ENCODE results near the gene KLK15. TPM values are rescaled to one million over a fixed set of nuclear protein-coding genes. Genes with fewer than 3 reads are reported as not detected.

The KLK15 gene
- total RNA-seq, 1 experiment from 2014 or later, result not detected

DNA sequence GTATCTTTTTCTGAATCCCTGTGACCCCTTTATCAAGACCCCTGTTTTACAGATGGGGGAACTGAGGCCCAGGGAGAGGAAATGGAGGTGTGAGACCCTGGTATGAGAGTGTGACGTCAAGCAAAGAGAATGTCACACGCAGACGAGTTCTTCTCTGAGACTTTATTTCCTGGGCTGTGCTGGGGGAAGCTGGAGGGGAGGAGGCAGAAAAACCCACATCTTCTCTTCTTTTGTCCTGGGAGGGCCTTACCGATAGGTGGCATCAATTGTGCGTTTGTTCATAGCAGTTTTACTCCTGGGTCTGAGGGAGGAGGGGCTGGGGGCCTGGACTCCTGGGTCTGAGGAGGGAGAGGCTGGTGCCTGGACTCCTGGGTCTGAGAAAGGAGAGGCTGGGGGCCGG lies 4.9 kb upstream of the KLK15 start:
- Histone ChIP-seq H3K4me2 (ENCODE audit: low read depth, low read length, poor library complexity, severe bottlenecking) (no peak overlapping the region), H2AFZ (ENCODE audit: low read length) (no peak overlapping the region)

DNA sequence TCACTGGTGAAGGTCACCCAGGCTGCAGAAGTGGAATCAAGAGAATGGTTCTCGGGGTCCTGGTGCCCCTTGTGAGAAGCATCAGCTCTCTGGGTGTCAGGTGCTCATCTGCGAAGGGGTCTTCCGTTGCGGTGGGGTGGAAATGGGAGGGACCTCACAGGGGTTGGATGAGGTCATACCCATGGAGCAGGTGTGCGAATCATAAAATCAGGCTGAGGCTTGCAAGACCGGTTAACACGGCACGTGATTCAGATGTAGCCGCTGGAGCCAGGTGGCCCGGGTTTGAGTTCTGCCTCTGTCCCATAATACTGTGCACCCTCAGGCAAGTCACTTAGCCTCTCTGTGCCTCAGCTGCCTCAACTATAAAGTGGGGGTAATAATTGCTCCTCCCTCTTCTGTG lies 3.9 kb upstream of the KLK15 start:
- no peaks in the 10 kb centered on the region for H3K27me3 ChIP-seq (ENCODE audit: low read length)
- H3K27ac ChIP-seq (ENCODE audit: low read length), result no peak overlapping the region
- no peaks in the 10 kb centered on the region for H3K9me2 ChIP-seq (replicated peaks; ENCODE audit: insufficient read depth, low read length)
- H3K4me3 ChIP-seq (ENCODE audit: low read length), result no peak overlapping the region
- no peaks in the 10 kb centered on the region for H3K79me2 ChIP-seq (ENCODE audit: low read length)
- no peak for DNase-seq
- no peak overlapping the region for H2AFZ ChIP-seq (ENCODE audit: low read length)
- H3K9me3 ChIP-seq (ENCODE audit: low read length), result no peaks in the 10 kb centered on the region
- H4K20me1 ChIP-seq (ENCODE audit: insufficient read depth, low read depth, low read length), result no peaks in the 10 kb centered on the region
- H3K36me3 ChIP-seq (ENCODE audit: insufficient read depth, low read length), result no peaks in the 10 kb centered on the region
- H3K9ac ChIP-seq (ENCODE audit: low read length), result no peak overlapping the region
- peaks cover 8% of the 10 kb centered on the region for H3K4me1 ChIP-seq (ENCODE audit: low read length)
- no peak overlapping the region for H3K4me2 ChIP-seq (ENCODE audit: low read depth, low read length, poor library complexity, severe bottlenecking)

More for the DNA sequence above, 4.9 kb upstream of the KLK15 start:
- Histone ChIP-seq H3K4me1 (ENCODE audit: low read length) (peaks cover 8% of the 10 kb centered on the region), H4K20me1 (ENCODE audit: insufficient read depth, low read depth, low read length) (no peaks in the 10 kb centered on the region), H3K9me3 (ENCODE audit: low read length) (no peaks in the 10 kb centered on the region), H3K9me2 (replicated peaks; ENCODE audit: insufficient read depth, low read length) (no peaks in the 10 kb centered on the region), H3K79me2 (ENCODE audit: low read length) (no peaks in the 10 kb centered on the region), H3K9ac (ENCODE audit: low read length) (no peak overlapping the region), H3K36me3 (ENCODE audit: insufficient read depth, low read length) (no peaks in the 10 kb centered on the region), H3K27ac (ENCODE audit: low read length) (no peak overlapping the region), H3K4me3 (ENCODE audit: low read length) (no peak overlapping the region), H3K27me3 (ENCODE audit: low read length) (no peaks in the 10 kb centered on the region)
- peak; percentile 71 for DNase-seq

GRCh38 chr19:50836543-50837195 lies 3.3 kb upstream of the KLK15 start:
- no peaks in the 10 kb centered on the region for H3K27me3 ChIP-seq (ENCODE audit: low read length)
- no peaks in the 10 kb centered on the region for H3K79me2 ChIP-seq (ENCODE audit: low read length)
- H3K36me3 ChIP-seq (ENCODE audit: insufficient read depth, low read length), result no peaks in the 10 kb centered on the region
- H3K4me1 ChIP-seq (ENCODE audit: low read length), result peaks cover 8% of the 10 kb centered on the region
- no peaks in the 10 kb centered on the region for H3K9me3 ChIP-seq (ENCODE audit: low read length)
- no peaks in the 10 kb centered on the region for H4K20me1 ChIP-seq (ENCODE audit: insufficient read depth, low read depth, low read length)
- H3K9me2 ChIP-seq (replicated peaks; ENCODE audit: insufficient read depth, low read length), result no peaks in the 10 kb centered on the region
- H3K9ac ChIP-seq (ENCODE audit: low read length), result no peak overlapping the region
- H3K4me2 ChIP-seq (ENCODE audit: low read depth, low read length, poor library complexity, severe bottlenecking), result no peak overlapping the region
- H3K4me3 ChIP-seq (ENCODE audit: low read length), result no peak overlapping the region
- H3K27ac ChIP-seq (ENCODE audit: low read length), result no peak overlapping the region
- no peak for DNase-seq
- H2AFZ ChIP-seq (ENCODE audit: low read length), result no peak overlapping the region

DNA sequence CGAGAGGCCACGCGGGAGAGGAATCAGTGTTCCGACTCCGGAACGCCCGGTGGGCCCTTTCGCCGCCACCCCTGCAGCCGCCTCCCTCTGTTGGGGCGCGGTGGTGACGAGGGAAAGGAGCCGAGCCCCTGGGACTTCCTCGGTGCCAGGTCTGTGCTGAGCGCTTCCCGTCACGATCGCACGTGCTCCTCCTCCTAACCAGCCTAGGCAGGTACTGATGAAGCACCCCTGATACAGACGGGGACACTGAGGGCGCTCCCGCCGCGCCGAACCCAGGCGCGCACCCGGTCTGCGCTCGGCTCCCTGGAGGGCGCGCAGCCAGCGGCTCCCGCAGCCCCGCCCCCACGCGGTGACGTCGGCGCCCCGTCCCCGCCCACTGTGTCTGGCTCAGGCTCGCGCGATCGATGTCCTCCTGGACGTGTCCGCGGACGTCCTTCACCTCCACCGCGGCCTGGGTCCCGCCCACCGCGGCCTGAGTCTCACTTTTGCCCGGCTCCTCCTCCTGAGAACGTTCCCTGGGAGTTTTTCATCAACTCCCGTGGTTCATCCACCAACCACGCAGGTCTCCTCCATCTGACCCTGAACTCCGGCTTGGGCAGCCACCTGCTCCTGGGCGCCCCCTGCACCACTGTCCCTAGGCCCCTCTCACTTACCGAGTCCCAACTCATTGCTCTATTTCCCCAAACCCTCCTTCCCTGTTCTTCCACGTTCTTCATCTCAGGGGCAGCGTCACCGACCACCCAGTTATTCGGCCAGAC lies 2.6 kb upstream of the KLK15 start:
- no peaks in the 10 kb centered on the region for H3K27me3 ChIP-seq (ENCODE audit: low read length)
- no peak overlapping the region for H3K27ac ChIP-seq (ENCODE audit: low read length)
- H3K4me2 ChIP-seq (ENCODE audit: low read depth, low read length, poor library complexity, severe bottlenecking), result peak overlapping the region; percentile 65
- peaks cover 8% of the 10 kb centered on the region for H3K4me1 ChIP-seq (ENCODE audit: low read length)
- DNase-seq, result peak; percentile 84
- no peaks in the 10 kb centered on the region for H3K9me3 ChIP-seq (ENCODE audit: low read length)
- H4K20me1 ChIP-seq (ENCODE audit: insufficient read depth, low read depth, low read length), result no peaks in the 10 kb centered on the region
- peak overlapping the region; percentile 81; the same call in 1 of the 2 replicates for H2AFZ ChIP-seq (ENCODE audit: low read length)
- H3K36me3 ChIP-seq (ENCODE audit: insufficient read depth, low read length), result no peaks in the 10 kb centered on the region
- no peaks in the 10 kb centered on the region for H3K9me2 ChIP-seq (replicated peaks; ENCODE audit: insufficient read depth, low read length)
- peak overlapping the region; percentile 60 for H3K4me3 ChIP-seq (ENCODE audit: low read length)
- H3K9ac ChIP-seq (ENCODE audit: low read length), result peak overlapping the region; percentile 51
- H3K79me2 ChIP-seq (ENCODE audit: low read length), result no peaks in the 10 kb centered on the region

- Histone ChIP-seq H2AFZ (ENCODE audit: low read length) (peak overlapping the region; percentile 81; the same call in 1 of the 2 replicates), H3K36me3 (ENCODE audit: insufficient read depth, low read length) (no peaks in the 10 kb centered on the region), H3K27me3 (ENCODE audit: low read length) (no peaks in the 10 kb centered on the region), H3K9ac (ENCODE audit: low read length) (peak overlapping the region; percentile 51), H3K4me1 (ENCODE audit: low read length) (peaks cover 8% of the 10 kb centered on the region), H3K9me2 (replicated peaks; ENCODE audit: insufficient read depth, low read length) (no peaks in the 10 kb centered on the region), H3K4me2 (ENCODE audit: low read depth, low read length, poor library complexity, severe bottlenecking) (peak overlapping the region; percentile 65), H3K9me3 (ENCODE audit: low read length) (no peaks in the 10 kb centered on the region), H3K4me3 (ENCODE audit: low read length) (peak overlapping the region; percentile 60), H3K79me2 (ENCODE audit: low read length) (no peaks in the 10 kb centered on the region), H3K27ac (ENCODE audit: low read length) (no peak overlapping the region), H4K20me1 (ENCODE audit: insufficient read depth, low read depth, low read length) (no peaks in the 10 kb centered on the region)
- DNase-seq, result no peak
Measured at GRCh38 chr19:50835103-50835784, 1.9 kb upstream of the KLK15 start.

DNA sequence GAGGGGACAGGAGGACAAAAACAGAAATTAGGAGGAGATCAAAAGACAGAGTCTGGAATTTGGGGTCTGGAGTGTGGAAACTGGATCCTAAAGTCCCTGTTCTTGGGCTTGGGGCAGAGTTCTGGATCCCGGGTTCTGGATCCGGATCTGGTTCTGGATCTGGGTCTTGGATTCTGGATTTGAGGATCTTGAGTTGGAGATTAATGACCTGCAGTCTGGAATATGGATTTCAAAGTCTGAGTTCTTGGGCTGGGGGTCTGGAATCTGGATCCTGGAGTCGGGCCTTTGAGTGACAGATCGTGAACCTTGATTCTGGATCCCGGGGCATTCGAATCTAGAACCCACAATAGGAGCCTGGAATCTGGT lies 411 bp upstream of the KLK15 start:
- no peaks in the 10 kb centered on the region for H3K27me3 ChIP-seq (ENCODE audit: low read length)
- no peaks in the 10 kb centered on the region for H4K20me1 ChIP-seq (ENCODE audit: insufficient read depth, low read depth, low read length)
- H3K79me2 ChIP-seq (ENCODE audit: low read length), result no peaks in the 10 kb centered on the region
- peaks cover 8% of the 10 kb centered on the region for H3K4me1 ChIP-seq (ENCODE audit: low read length)
- H3K27ac ChIP-seq (ENCODE audit: low read length), result no peak overlapping the region
- no peak overlapping the region for H2AFZ ChIP-seq (ENCODE audit: low read length)
- H3K4me2 ChIP-seq (ENCODE audit: low read depth, low read length, poor library complexity, severe bottlenecking), result no peak overlapping the region
- H3K9ac ChIP-seq (ENCODE audit: low read length), result no peak overlapping the region
- no peak for DNase-seq
- no peaks in the 10 kb centered on the region for H3K36me3 ChIP-seq (ENCODE audit: insufficient read depth, low read length)
- H3K4me3 ChIP-seq (ENCODE audit: low read length), result no peak overlapping the region
- H3K9me3 ChIP-seq (ENCODE audit: low read length), result no peaks in the 10 kb centered on the region
- H3K9me2 ChIP-seq (replicated peaks; ENCODE audit: insufficient read depth, low read length), result no peaks in the 10 kb centered on the region

DNA sequence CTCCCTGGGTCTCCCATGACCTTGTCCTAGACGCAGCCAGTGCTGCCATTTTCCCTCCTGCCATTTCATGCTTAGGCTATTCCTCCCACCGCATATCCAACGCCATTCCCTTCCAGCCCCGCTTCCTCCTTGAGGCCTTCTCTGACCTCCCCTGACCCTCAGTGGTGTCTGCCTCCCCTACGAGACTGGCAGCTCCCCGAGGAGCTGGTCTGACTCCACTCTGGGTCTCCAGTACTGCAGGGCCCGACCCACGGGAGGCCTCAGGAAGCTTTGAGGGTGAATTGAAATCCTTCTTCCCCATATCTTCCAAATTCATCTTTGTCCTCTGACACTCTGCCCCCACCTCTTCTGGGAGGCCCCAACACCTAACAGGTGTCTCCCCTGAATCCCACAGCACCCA lies 708 bp downstream of the KLK15 start:
- Histone ChIP-seq H3K27ac (ENCODE audit: low read length) (no peak overlapping the region), H3K36me3 (ENCODE audit: insufficient read depth, low read length) (no peaks in the 10 kb centered on the region), H3K9me2 (replicated peaks; ENCODE audit: insufficient read depth, low read length) (no peaks in the 10 kb centered on the region), H4K20me1 (ENCODE audit: insufficient read depth, low read depth, low read length) (no peaks in the 10 kb centered on the region), H3K4me2 (ENCODE audit: low read depth, low read length, poor library complexity, severe bottlenecking) (no peak overlapping the region), H3K4me1 (ENCODE audit: low read length) (peaks cover 8% of the 10 kb centered on the region), H3K79me2 (ENCODE audit: low read length) (no peaks in the 10 kb centered on the region), H3K9ac (ENCODE audit: low read length) (no peak overlapping the region), H3K4me3 (ENCODE audit: low read length) (no peak overlapping the region), H2AFZ (ENCODE audit: low read length) (no peak overlapping the region), H3K9me3 (ENCODE audit: low read length) (no peaks in the 10 kb centered on the region), H3K27me3 (ENCODE audit: low read length) (no peaks in the 10 kb centered on the region)
- DNase-seq, result no peak

- no peaks in the 10 kb centered on the region for H4K20me1 ChIP-seq (ENCODE audit: insufficient read depth, low read depth, low read length)
- H3K27ac ChIP-seq (ENCODE audit: low read length), result no peak overlapping the region
- no peaks in the 10 kb centered on the region for H3K79me2 ChIP-seq (ENCODE audit: low read length)
- no peaks in the 10 kb centered on the region for H3K9me2 ChIP-seq (replicated peaks; ENCODE audit: insufficient read depth, low read length)
- no peaks in the 10 kb centered on the region for H3K9me3 ChIP-seq (ENCODE audit: low read length)
- H3K4me3 ChIP-seq (ENCODE audit: low read length), result no peak overlapping the region
- no peaks in the 10 kb centered on the region for H3K36me3 ChIP-seq (ENCODE audit: insufficient read depth, low read length)
- DNase-seq, result no peak
- no peak overlapping the region for H3K4me2 ChIP-seq (ENCODE audit: low read depth, low read length, poor library complexity, severe bottlenecking)
- H3K9ac ChIP-seq (ENCODE audit: low read length), result no peak overlapping the region
- peaks cover 6% of the 10 kb centered on the region for H3K4me1 ChIP-seq (ENCODE audit: low read length)
- H3K27me3 ChIP-seq (ENCODE audit: low read length), result no peaks in the 10 kb centered on the region
- H2AFZ ChIP-seq (ENCODE audit: low read length), result no peak overlapping the region
Measured at GRCh38 chr19:50831026-50831396, 2.4 kb downstream of the KLK15 start.

All from Karpas-422 (cell line).